ENCODE measurements around the gene RPN2. TPM values are rescaled to one million over a fixed set of nuclear protein-coding genes. Genes with fewer than 3 reads are reported as not detected.

RPN2 gene
- total and polyA plus RNA-seq, 10 donors = 45.7 to 161 (median 129) TPM

GRCh38 chr20:37251825-37252477, 72.8 kb downstream of the RPN2 start:
- Histone ChIP-seq H3K4me3 (no peak overlapping the region), H3K9me3 (peaks cover 0 to 11% (median 0%) of the 10 kb centered on the region in 8 donors), H3K27ac (no peak overlapping the region), H3K4me1 (no peaks in the 10 kb centered on the region), H3K27me3 (replicated peaks in 1 of 7) (peaks cover 0 to 14% (median 0%) of the 10 kb centered on the region in 7 donors), H3K36me3 (no peaks in the 10 kb centered on the region)
- WGBS, 5 donors = 74 to 81% (median 80%) methylated on average over 15 of the region's 15 CpGs
- intact Hi-C loops (cut with DNase I; ENCODE audit: low total_unique reads) = no loop called here
- TF ChIP-seq POLR2A (IDR thresholded peaks at IDR 0.05) (no peak), CTCF (IDR thresholded peaks at IDR 0.05 in 8 of 11, conservative IDR thresholded peaks at IDR 0.05 in 3 of 11) (no peak), POLR2AphosphoS5 (IDR thresholded peaks at IDR 0.05) (no peak)
- DNase-seq = no peak

- H3K9me3 ChIP-seq = peaks cover 0 to 11% (median 0%) of the 10 kb centered on the region in 8 donors
- no peak overlapping the region for H3K27ac ChIP-seq
- TF ChIP-seq POLR2A (IDR thresholded peaks at IDR 0.05) (no peak), POLR2AphosphoS5 (IDR thresholded peaks at IDR 0.05) (no peak), CTCF (IDR thresholded peaks at IDR 0.05 in 8 of 11, conservative IDR thresholded peaks at IDR 0.05 in 3 of 11) (no peak)
- H3K4me3 ChIP-seq = no peak overlapping the region
- WGBS, 5 donors = 90 to 95% (median 92%) methylated on average over 12 of the region's 12 CpGs
- H3K4me1 ChIP-seq = no peaks in the 10 kb centered on the region
- no peak for DNase-seq
- peaks cover 0 to 20% (median 0%) of the 10 kb centered on the region in 7 donors for H3K27me3 ChIP-seq (replicated peaks in 1 of 7)
- intact Hi-C loops (cut with DNase I; ENCODE audit: low total_unique reads) = no loop called here
- H3K36me3 ChIP-seq = no peaks in the 10 kb centered on the region
Measured at GRCh38 chr20:37253087-37253486, 74.0 kb downstream of the RPN2 start.

GRCh38 chr20:37254114-37254878, 75.2 kb downstream of the RPN2 start:
- intact Hi-C loops (cut with DNase I; ENCODE audit: low total_unique reads) = no loop called here
- Histone ChIP-seq H3K4me1 (no peaks in the 10 kb centered on the region), H3K36me3 (no peaks in the 10 kb centered on the region), H3K9me3 (peaks cover 0 to 11% (median 0%) of the 10 kb centered on the region in 8 donors), H3K27ac (no peak overlapping the region), H3K27me3 (replicated peaks in 1 of 7) (peaks cover 0 to 24% (median 0%) of the 10 kb centered on the region in 7 donors), H3K4me3 (no peak overlapping the region)
- WGBS, 5 donors = 57 to 82% (median 67%) methylated on average over 7 of the region's 7 CpGs
- DNase-seq = no peak
- TF ChIP-seq POLR2AphosphoS5 (IDR thresholded peaks at IDR 0.05) (no peak), CTCF (IDR thresholded peaks at IDR 0.05 in 8 of 11, conservative IDR thresholded peaks at IDR 0.05 in 3 of 11) (no peak), POLR2A (IDR thresholded peaks at IDR 0.05) (no peak)

- Histone ChIP-seq H3K36me3 (no peaks in the 10 kb centered on the region), H3K27me3 (replicated peaks in 1 of 7) (peaks cover 0 to 28% (median 0%) of the 10 kb centered on the region in 7 donors), H3K9me3 (peaks cover 0 to 11% (median 0%) of the 10 kb centered on the region in 8 donors), H3K27ac (no peak overlapping the region), H3K4me1 (peaks cover 0 to 4% (median 0%) of the 10 kb centered on the region in 6 donors), H3K4me3 (no peak overlapping the region)
- WGBS, 5 donors = 73 to 94% (median 85%) methylated on average over 10 to 11 of the region's 11 CpGs
- peak; percentile 51 for DNase-seq
- TF ChIP-seq POLR2A (IDR thresholded peaks at IDR 0.05) = no peak
- no peak for TF ChIP-seq POLR2AphosphoS5 (IDR thresholded peaks at IDR 0.05)
- intact Hi-C loops (cut with DNase I; ENCODE audit: low total_unique reads) = no loop called here
Measured at GRCh38 chr20:37256286-37256685, 77.2 kb downstream of the RPN2 start.
